Measurements from ENCODE around the gene TSHZ2. TPM values are rescaled to one million over a fixed set of nuclear protein-coding genes. Genes with fewer than 3 reads are reported as not detected.

The TSHZ2 gene
- total RNA-seq, 4 donors from 2014 or later: 35.6 to 83.5 (median 48.8) TPM

GRCh38 chr20:53171065-53171464 lies 198.9 kb downstream of the TSHZ2 start:
- ATAC-seq (ENCODE audit: low FRiP score): no peak
- no peak for DNase-seq (ENCODE audit: low spot score)
- no peak for TF ChIP-seq CTCF (IDR thresholded peaks at IDR 0.05)

GRCh38 chr20:53174454-53174853 lies 202.3 kb downstream of the TSHZ2 start:
- ATAC-seq (ENCODE audit: low FRiP score) (no peak), DNase-seq (ENCODE audit: low spot score) (no peak)
- no peak for TF ChIP-seq CTCF (IDR thresholded peaks at IDR 0.05)

GRCh38 chr20:53175135-53175780 lies 203.1 kb downstream of the TSHZ2 start:
- ATAC-seq (ENCODE audit: low FRiP score): no peak
- DNase-seq (ENCODE audit: low spot score): no peak
- TF ChIP-seq CTCF (IDR thresholded peaks at IDR 0.05): no peak

GRCh38 chr20:53176134-53176533 lies 204.0 kb downstream of the TSHZ2 start:
- no peak for DNase-seq (ENCODE audit: low spot score)
- TF ChIP-seq CTCF (IDR thresholded peaks at IDR 0.05): no peak
- no peak for ATAC-seq (ENCODE audit: low FRiP score)

GRCh38 chr20:53177687-53178086 lies 205.5 kb downstream of the TSHZ2 start:
- ATAC-seq (ENCODE audit: low FRiP score): no peak
- no peak for DNase-seq (ENCODE audit: low spot score)
- no peak for TF ChIP-seq CTCF (IDR thresholded peaks at IDR 0.05)

- TF ChIP-seq CTCF (IDR thresholded peaks at IDR 0.05): no peak
- DNase-seq (ENCODE audit: low spot score) (no peak), ATAC-seq (ENCODE audit: low FRiP score) (no peak)
Observed at GRCh38 chr20:53179749-53180148, 207.6 kb downstream of the TSHZ2 start.

- TF ChIP-seq CTCF (IDR thresholded peaks at IDR 0.05): no peak
- DNase-seq (ENCODE audit: low spot score): no peak
- no peak for ATAC-seq (ENCODE audit: low FRiP score)
Observed at GRCh38 chr20:53180928-53181362, 208.8 kb downstream of the TSHZ2 start.
